Skeletal muscle tissue (tissue), 4 donors: ENCODE data around the gene PAQR5. TPM values are rescaled to one million over a fixed set of nuclear protein-coding genes. Genes with fewer than 3 reads are reported as not detected.

Experiments
- H3K27ac ChIP-seq: one replicate; pipeline ENCODE4 v1.7.0; 2013; ENCODE audit warnings: mild to moderate bottlenecking, low read depth, low read length, inconsistent platforms
- H3K27me3 ChIP-seq, 3 donors: one replicate each; pipeline ENCODE4 v1.7.0; 2013; ENCODE audit warnings: low read length in 3 of 3; ENCODE audit not compliant: control insufficient read depth in 3 of 3, insufficient read depth in 3 of 3
- H3K36me3 ChIP-seq, 3 donors: one replicate each; pipeline ENCODE4 v1.7.0; 2013; ENCODE audit warnings: low read length in 3 of 3; ENCODE audit not compliant: control insufficient read depth in 3 of 3, insufficient read depth in 3 of 3
- H3K4me1 ChIP-seq, 3 donors: one replicate each; pipeline ENCODE4 v1.7.0; 2013; ENCODE audit warnings: low read length in 3 of 3, mild to moderate bottlenecking in 3 of 3; ENCODE audit not compliant: control insufficient read depth in 3 of 3, insufficient read depth in 3 of 3
- H3K4me3 ChIP-seq, 3 donors: one replicate each; pipeline ENCODE4 v1.7.0; 2013; ENCODE audit warnings: low read length in 3 of 3
- H3K9ac ChIP-seq, 3 donors: one replicate each; pipeline ENCODE4 v1.7.0; 2013; ENCODE audit warnings: low read length in 3 of 3, mild to moderate bottlenecking in 3 of 3, moderate library complexity in 2 of 3, low read depth in 1 of 3
- H3K9me3 ChIP-seq, 3 donors: one replicate each; pipeline ENCODE4 v1.7.0; 2013; ENCODE audit warnings: low read length in 3 of 3; ENCODE audit not compliant: control insufficient read depth in 3 of 3
- total RNA-seq: library from RNA; depleted of rRNA; stranded (reverse); fragments of >200 nt; gene quantifications from one replicate; pipeline ENCODE4 v1.2.3, GENCODE V29; 2014
- donor health status: Osteomylitis.

Gene PAQR5
- total RNA-seq, 1 donor from 2014 or later: under 0.01 TPM

DNA sequence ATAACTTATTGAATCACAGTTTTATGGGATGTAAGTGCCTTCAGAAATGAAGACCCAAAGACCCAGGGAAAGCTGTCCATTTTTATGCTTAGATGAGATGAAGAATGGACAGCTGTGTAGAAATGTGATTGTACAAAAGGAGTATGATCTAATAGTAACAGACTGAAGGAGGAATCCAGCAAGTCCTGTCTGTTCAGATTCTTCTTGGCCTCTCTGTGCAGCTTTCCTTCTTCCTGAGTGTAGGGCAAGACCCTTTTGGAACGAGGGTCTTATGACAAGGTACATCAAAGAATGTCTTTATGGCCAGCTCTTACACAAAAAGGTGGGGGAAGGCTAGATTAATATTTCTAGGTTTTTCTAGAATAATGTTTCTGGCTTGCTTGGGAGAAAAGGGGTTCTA is 114.0 kb downstream of the PAQR5 start:
- Histone ChIP-seq H3K9me3 (no peaks in the 10 kb centered on the region), H3K4me1 (peaks cover 5 to 7% (median 6%) of the 10 kb centered on the region in 3 donors), H3K9ac (no peak overlapping the region), H3K4me3 (no peak overlapping the region), H3K36me3 (no peaks in the 10 kb centered on the region), H3K27me3 (peaks cover 0 to 3% (median 0%) of the 10 kb centered on the region in 3 donors), H3K27ac (no peak overlapping the region)

GRCh38 chr15:69413822-69414700 is 115.3 kb downstream of the PAQR5 start, which contains the start of gene KIF23:
Gene KIF23 (plus strand): TSS chr15:69414349. CDS start chr15:69414466, 117 bp downstream.
- H3K36me3 ChIP-seq: no peaks in the 10 kb centered on the region
- H3K27me3 ChIP-seq: peaks cover 0 to 3% (median 0%) of the 10 kb centered on the region in 3 donors
- H3K4me1 ChIP-seq: peaks cover 5 to 7% (median 6%) of the 10 kb centered on the region in 3 donors
- H3K9me3 ChIP-seq: no peaks in the 10 kb centered on the region
- H3K27ac ChIP-seq: no peak within 1 kb of the TSS
- peak within 1 kb of the TSS; percentile 54 to 69 (median 57) for H3K9ac ChIP-seq
- H3K4me3 ChIP-seq: peak within 1 kb of the TSS; percentile 78 to 86 (median 83)

- Histone ChIP-seq H3K36me3 (no peaks in the 10 kb centered on the region), H3K9me3 (no peaks in the 10 kb centered on the region), H3K4me3 (peak overlapping the region; percentile 78 to 86 (median 83)), H3K27me3 (peaks cover 0 to 3% (median 0%) of the 10 kb centered on the region in 3 donors), H3K4me1 (peaks cover 5 to 7% (median 6%) of the 10 kb centered on the region in 3 donors), H3K27ac (no peak overlapping the region), H3K9ac (peak overlapping the region in 2 of 3 donors; percentile 57 to 69)
Measured at GRCh38 chr15:69414701-69415167, 116.0 kb downstream of the PAQR5 start.

- H3K36me3 ChIP-seq: no peaks in the 10 kb centered on the region
- no peak overlapping the region for H3K4me3 ChIP-seq
- H3K27ac ChIP-seq: no peak overlapping the region
- no peak overlapping the region for H3K9ac ChIP-seq
- peaks cover 0 to 3% (median 0%) of the 10 kb centered on the region in 3 donors for H3K27me3 ChIP-seq
- no peaks in the 10 kb centered on the region for H3K9me3 ChIP-seq
- H3K4me1 ChIP-seq: peaks cover 5 to 7% (median 6%) of the 10 kb centered on the region in 3 donors
Measured at GRCh38 chr15:69415381-69415780, 116.7 kb downstream of the PAQR5 start.

GRCh38 chr15:69417581-69417980 is 118.9 kb downstream of the PAQR5 start:
- Histone ChIP-seq H3K27me3 (peaks cover 0 to 3% (median 0%) of the 10 kb centered on the region in 3 donors), H3K4me3 (no peak overlapping the region), H3K9ac (no peak overlapping the region), H3K9me3 (no peaks in the 10 kb centered on the region), H3K27ac (no peak overlapping the region), H3K4me1 (peaks cover 5 to 7% (median 6%) of the 10 kb centered on the region in 3 donors), H3K36me3 (no peaks in the 10 kb centered on the region)

DNA sequence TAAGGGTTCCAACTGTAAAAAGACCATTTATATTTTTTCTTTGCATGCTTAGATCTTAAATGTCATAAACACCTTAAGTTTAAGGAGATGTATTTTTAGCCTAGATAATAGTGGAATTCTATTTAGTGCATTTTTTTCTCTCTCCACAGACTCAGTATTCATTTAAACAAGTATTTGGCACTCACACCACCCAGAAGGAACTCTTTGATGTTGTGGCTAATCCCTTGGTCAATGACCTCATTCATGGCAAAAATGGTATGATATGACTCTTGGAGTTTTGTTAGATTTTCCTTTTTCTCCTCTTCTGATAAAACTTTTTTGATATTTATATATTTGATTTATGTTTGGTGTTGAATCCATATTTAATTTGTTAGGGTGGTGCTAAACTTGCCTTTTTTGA is 122.8 kb downstream of the PAQR5 start:
- no peak overlapping the region for H3K9ac ChIP-seq

DNA sequence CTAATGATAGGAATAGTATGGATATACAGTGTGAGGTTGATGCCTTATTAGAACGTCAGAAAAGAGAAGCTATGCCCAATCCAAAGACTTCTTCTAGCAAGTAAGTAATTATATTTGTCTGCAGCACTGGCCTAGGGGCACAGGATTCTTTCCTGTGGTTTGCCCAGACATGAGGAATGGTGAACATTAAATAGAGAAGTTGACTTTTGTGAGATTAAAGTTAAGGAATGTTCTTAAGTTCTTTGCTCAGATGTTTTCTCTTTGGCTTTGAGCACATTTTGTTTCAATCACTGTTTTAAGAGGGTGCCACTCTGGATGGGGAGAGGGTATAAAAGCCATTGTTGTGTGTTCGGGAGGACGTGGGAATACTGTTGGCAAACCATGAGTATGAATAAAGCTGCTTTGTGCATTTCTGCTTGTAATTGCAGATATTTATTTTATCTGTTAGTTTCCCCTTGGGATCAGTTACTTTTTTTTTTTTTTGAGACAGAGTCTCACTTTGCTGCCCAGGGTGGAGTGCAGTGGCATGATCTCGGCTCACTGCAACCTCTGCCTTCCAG is 123.7 kb downstream of the PAQR5 start:
- H3K27ac ChIP-seq: no peak overlapping the region
- H3K36me3 ChIP-seq: no peaks in the 10 kb centered on the region
- H3K27me3 ChIP-seq: no peaks in the 10 kb centered on the region
- H3K4me1 ChIP-seq: no peaks in the 10 kb centered on the region
- no peaks in the 10 kb centered on the region for H3K9me3 ChIP-seq
- no peak overlapping the region for H3K4me3 ChIP-seq
- H3K9ac ChIP-seq: no peak overlapping the region

More for the DNA sequence above, 122.8 kb downstream of the PAQR5 start:
- Histone ChIP-seq H3K4me1 (no peaks in the 10 kb centered on the region), H3K36me3 (no peaks in the 10 kb centered on the region), H3K27me3 (no peaks in the 10 kb centered on the region), H3K9me3 (no peaks in the 10 kb centered on the region), H3K4me3 (no peak overlapping the region), H3K27ac (no peak overlapping the region)

DNA sequence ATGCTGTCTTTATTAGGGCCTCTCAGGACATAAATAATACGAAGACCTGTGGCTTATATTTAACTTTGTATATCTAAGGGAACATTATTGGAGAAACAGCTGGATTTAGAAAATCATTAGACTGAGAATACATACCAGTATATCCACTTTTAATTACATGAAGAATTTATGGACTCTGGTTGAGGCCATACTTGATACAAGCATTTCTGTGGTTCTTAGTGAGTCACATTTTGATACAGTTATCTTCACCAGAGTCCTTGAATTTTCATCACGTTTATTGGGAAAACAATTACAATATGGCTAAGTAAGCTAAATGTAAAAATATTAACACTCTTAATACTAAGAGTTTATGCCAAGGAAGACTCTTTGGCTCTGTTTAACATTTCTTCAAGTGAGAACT is 125.3 kb downstream of the PAQR5 start:
- Histone ChIP-seq H3K27ac (no peak overlapping the region), H3K9me3 (no peaks in the 10 kb centered on the region), H3K36me3 (no peaks in the 10 kb centered on the region), H3K4me3 (no peak overlapping the region), H3K27me3 (no peaks in the 10 kb centered on the region), H3K4me1 (no peaks in the 10 kb centered on the region), H3K9ac (no peak overlapping the region)

DNA sequence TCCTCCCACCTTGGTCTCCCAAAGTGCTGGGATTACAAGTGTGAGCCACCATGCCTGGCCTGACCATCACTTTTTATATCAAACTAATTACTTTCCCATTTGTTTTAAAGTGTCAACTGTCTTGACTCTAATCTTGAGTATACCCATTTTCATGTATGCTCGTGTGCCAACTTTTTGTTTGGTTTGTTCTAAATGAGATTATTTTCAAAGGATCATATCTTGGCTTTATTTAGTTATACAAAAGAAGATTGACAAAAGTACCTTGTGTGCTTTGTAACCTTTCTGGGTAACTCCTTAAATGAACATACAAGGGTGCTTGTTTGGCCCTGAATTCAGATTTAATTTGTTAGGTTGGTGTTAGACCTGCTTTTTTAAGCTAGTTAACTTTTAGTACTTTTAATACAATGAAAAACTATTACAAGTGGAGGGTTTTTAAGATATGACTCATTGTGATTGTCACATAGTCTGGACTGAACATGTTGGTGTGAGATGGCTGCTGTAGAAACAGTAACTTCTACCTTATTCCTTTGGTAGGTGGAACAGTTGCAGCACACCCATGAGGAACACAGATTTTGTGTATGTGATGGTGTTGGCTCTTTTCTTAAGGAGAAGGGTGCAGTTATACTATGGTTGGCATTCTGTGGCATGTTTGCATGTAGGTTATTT is 126.2 kb downstream of the PAQR5 start:
- Histone ChIP-seq H3K4me3 (no peak overlapping the region), H3K9me3 (no peaks in the 10 kb centered on the region), H3K9ac (no peak overlapping the region), H3K4me1 (no peaks in the 10 kb centered on the region), H3K27ac (no peak overlapping the region), H3K27me3 (no peaks in the 10 kb centered on the region), H3K36me3 (no peaks in the 10 kb centered on the region)
